OCI-LY7 (cell line): ENCODE data around the gene C3orf52. TPM values are rescaled to one million over a fixed set of nuclear protein-coding genes. Genes with fewer than 3 reads are reported as not detected.

Experiments used
- BruUV-seq: library from RNA; stranded (reverse); fragments of 400-500 nt; replicated peaks from 2 replicates; lab custom pipeline; 2021; lab: Mats Ljungman, UMichigan
- CTCF ChIA-PET: fragments of 300-600 bp; sonication (Branson Sonifier 250); formaldehyde crosslinking; loops from one replicate; lab custom pipeline; 2022; ENCODE audit warnings: antibody characterized with exemption; ENCODE audit not compliant: unreplicated experiment; lab: Charles Lee
- POLR2A ChIA-PET: fragments of 300-600 bp; sonication (Branson Sonifier 250); formaldehyde crosslinking; loops from one replicate; lab custom pipeline; 2022; ENCODE audit warnings: antibody characterized with exemption; lab: Charles Lee
- DNase-seq: peaks from one replicate; pipeline ENCODE4 v3.0.0-alpha.2; 2015; ENCODE audit warnings: low spot score
- H2AFZ ChIP-seq: fragments of 200-600 bp; sonication (generic), shearing (Covaris generic); 2 replicates; pipeline ENCODE4 v1.6.1; 2014; ENCODE audit warnings: mild to moderate bottlenecking, antibody characterized with exemption, low read length, moderate library complexity
- H3K27ac ChIP-seq: fragments of 200-600 bp; sonication (generic); 2 replicates; pipeline ENCODE4 v1.5.1; 2014; ENCODE audit warnings: mixed run types, low read depth, mild to moderate bottlenecking, moderate library complexity, low read length, inconsistent platforms; ENCODE audit not compliant: poor library complexity, severe bottlenecking
- H3K36me3 ChIP-seq: fragments of 200-600 bp; sonication (generic); 2 replicates; pipeline ENCODE4 v1.6.1; 2014; ENCODE audit warnings: mild to moderate bottlenecking, antibody characterized with exemption, low read length, moderate library complexity, mixed read lengths; ENCODE audit not compliant: insufficient read depth
- H3K4me1 ChIP-seq: fragments of 200-600 bp; sonication (generic); 2 replicates; pipeline ENCODE4 v1.5.1; 2014; ENCODE audit warnings: mild to moderate bottlenecking, low read length; ENCODE audit not compliant: insufficient read depth, poor library complexity, severe bottlenecking
- H3K4me2 ChIP-seq: fragments of 200-600 bp; sonication (generic); 2 replicates; pipeline ENCODE4 v1.6.1; 2014; ENCODE audit warnings: mild to moderate bottlenecking, low read length
- H3K4me3 ChIP-seq: fragments of 200-600 bp; sonication (generic); 2 replicates; pipeline ENCODE4 v1.5.1; 2014; ENCODE audit warnings: mild to moderate bottlenecking, low read depth, low read length; ENCODE audit not compliant: poor library complexity, severe bottlenecking
- H3K79me2 ChIP-seq: fragments of 200-600 bp; sonication (generic); 2 replicates; pipeline ENCODE4 v1.6.1; 2016; ENCODE audit warnings: low read depth, mild to moderate bottlenecking, low read length, moderate library complexity, mixed read lengths; ENCODE audit not compliant: insufficient read depth
- H3K9me2 ChIP-seq: fragments of 200-600 bp; sonication (generic); 2 replicates; pipeline ENCODE4 v1.6.1; 2016; ENCODE audit warnings: mild to moderate bottlenecking, low read length, mixed read lengths; ENCODE audit not compliant: insufficient read depth
- H3K9me3 ChIP-seq: fragments of 200-600 bp; sonication (generic); 2 replicates; pipeline ENCODE4 v1.6.1; 2014; ENCODE audit warnings: mild to moderate bottlenecking, mixed run types, low read length, mixed read lengths
- H4K20me1 ChIP-seq: fragments of 200-600 bp; sonication (generic); 2 replicates; pipeline ENCODE4 v1.6.1; 2014; ENCODE audit warnings: mild to moderate bottlenecking, antibody characterized with exemption, low read length, moderate library complexity, mixed read lengths; ENCODE audit not compliant: insufficient read depth
- CTCF ChIP-seq: fragments of 200-600 bp; sonication (generic); conservative IDR thresholded peaks from 2 replicates; pipeline ENCODE4 v1.5.1; 2014; ENCODE audit warnings: mild to moderate bottlenecking, antibody characterized with exemption, low read length, moderate library complexity, mixed read lengths
- EZH2phosphoT487 ChIP-seq: fragments of 200-600 bp; sonication (generic); IDR thresholded peaks from 2 replicates; pipeline ENCODE4 v1.6.1; 2018; ENCODE audit warnings: low read depth, borderline replicate concordance, mild to moderate bottlenecking, mixed run types, antibody characterized with exemption, low read length, moderate library complexity, mixed read lengths
- intact Hi-C: fragments of 100-400 bp; cut with micrococcal nuclease; formaldehyde crosslinking; loops from one replicate; pipeline ENCODE4 v1.10.0; 2022; ENCODE audit not compliant: unreplicated experiment
- total RNA-seq, 2 experiments: library from RNA; depleted of rRNA in 1 of 2; stranded (reverse); fragments of >200 nt in 1 of 2; shearing (Covaris generic) in 1 of 2; gene quantifications; 2 replicates each; pipeline ENCODE4 v1.2.3, GENCODE V29; 2014 to 2022

The C3orf52 gene
- total RNA-seq, 2 experiments from 2014 or later = 11.2 to 19.0 TPM

GRCh38 chr3:112074616-112075497, 11.3 kb upstream of the C3orf52 start:
- no peak for DNase-seq
- no peaks in the 10 kb centered on the region for H3K36me3 ChIP-seq
- no peak overlapping the region for H3K27ac ChIP-seq
- ChIA-PET POLR2A (no interaction called here), CTCF (no interaction called here)
- no peak overlapping the region for H3K4me2 ChIP-seq
- H4K20me1 ChIP-seq = no peaks in the 10 kb centered on the region
- H3K4me1 ChIP-seq = peaks cover 11% of the 10 kb centered on the region
- no TSS peak for BruUV-seq
- no peaks in the 10 kb centered on the region for H3K9me3 ChIP-seq
- H3K79me2 ChIP-seq = no peaks in the 10 kb centered on the region
- no peak overlapping the region for H2AFZ ChIP-seq
- no peak overlapping the region for H3K4me3 ChIP-seq
- no peaks in the 10 kb centered on the region for H3K9me2 ChIP-seq
- TF ChIP-seq CTCF = no peak
- no peak for TF ChIP-seq EZH2phosphoT487
- intact Hi-C loops = no loop called here

- Histone ChIP-seq H3K9me2 (no peaks in the 10 kb centered on the region), H3K4me1 (peaks cover 11% of the 10 kb centered on the region), H3K27ac (no peak overlapping the region), H2AFZ (peak overlapping the region; percentile 51; the same call in 1 of the 2 replicates), H3K4me3 (no peak overlapping the region), H3K36me3 (no peaks in the 10 kb centered on the region), H3K79me2 (no peaks in the 10 kb centered on the region), H4K20me1 (no peaks in the 10 kb centered on the region), H3K4me2 (peak overlapping the region; percentile 26), H3K9me3 (no peaks in the 10 kb centered on the region)
- intact Hi-C loops = no loop called here
- ChIA-PET POLR2A (interaction anchor here (0.6 to 1.7 kb wide), 6 partner anchors 8 to 517 kb away, joined by 3 to 7 read pairs (median 4); partner anchors contain the start of gene C3orf52), CTCF (no interaction called here)
- TF ChIP-seq CTCF = no peak
- no peak for TF ChIP-seq EZH2phosphoT487
- BruUV-seq = no TSS peak
- no peak for DNase-seq
Observed at GRCh38 chr3:112078125-112079083, 7.8 kb upstream of the C3orf52 start.
